Chondrocyte (in vitro differentiated cells): ENCODE data around the gene RPLP2. TPM values are rescaled to one million over a fixed set of nuclear protein-coding genes. Genes with fewer than 3 reads are reported as not detected.

Experiments used
- DNase-seq: peaks from one replicate; pipeline ENCODE4 v3.0.0; 2021; ENCODE audit warnings: mixed read lengths, low spot score
- H3K27ac Mint-ChIP-seq: one replicate; pipeline ENCODE4 v1.8.0; 2021; ENCODE audit warnings: mild to moderate bottlenecking, moderate library complexity, mixed read lengths; ENCODE audit not compliant: unreplicated experiment
- H3K27me3 Mint-ChIP-seq: 2 replicates; pipeline ENCODE4 v1.8.0; 2021; ENCODE audit warnings: low read depth, mixed read lengths
- H3K36me3 Mint-ChIP-seq: 2 replicates; pipeline ENCODE4 v1.8.0; 2021; ENCODE audit warnings: low read depth, mixed read lengths
- H3K4me1 Mint-ChIP-seq: 2 replicates; pipeline ENCODE4 v1.8.0; 2021; ENCODE audit warnings: low read depth, mild to moderate bottlenecking, mixed read lengths
- H3K4me3 Mint-ChIP-seq: one replicate; pipeline ENCODE4 v1.8.0; 2021; ENCODE audit warnings: mild to moderate bottlenecking, moderate library complexity, mixed read lengths; ENCODE audit not compliant: unreplicated experiment
- H3K9me3 Mint-ChIP-seq: 2 replicates; pipeline ENCODE4 v1.8.0; 2021; ENCODE audit warnings: low read depth, mixed read lengths
- CTCF ChIP-seq: fragments of 200-600 bp; sonication (generic); IDR thresholded peaks from 2 replicates; pipeline ENCODE4 v1.5.0; 2021; ENCODE audit warnings: antibody characterized with exemption, mild to moderate bottlenecking, moderate library complexity
- total RNA-seq: library from RNA; stranded (reverse); gene quantifications from 3 replicates; pipeline ENCODE4 v1.2.1, GENCODE V29; 2021

The RPLP2 gene
- total RNA-seq, 1 donor from 2014 or later, result 1,171 TPM

GRCh38 chr11:797296-798092 is 12.3 kb upstream of the RPLP2 start:
- Mint-ChIP-seq H3K4me1 (peaks cover 15% of the 10 kb centered on the region), H3K27ac (peak overlapping the region; percentile 93), H3K9me3 (no peaks in the 10 kb centered on the region), H3K36me3 (peaks cover 2% of the 10 kb centered on the region), H3K27me3 (no peaks in the 10 kb centered on the region), H3K4me3 (peak overlapping the region; percentile 84)
- TF ChIP-seq CTCF, result no peak
- no peak for DNase-seq

GRCh38 chr11:798093-798713 is 11.6 kb upstream of the RPLP2 start, which contains the start of gene SLC25A22:
Gene SLC25A22, minus strand, starts transcription at chr11:798281. Its CDS starts 3,275 bp downstream, at chr11:795006.
- H3K27me3 Mint-ChIP-seq, result no peaks in the 10 kb centered on the region
- peaks cover 2% of the 10 kb centered on the region for H3K36me3 Mint-ChIP-seq
- DNase-seq, result no peak
- peaks cover 15% of the 10 kb centered on the region for H3K4me1 Mint-ChIP-seq
- peak within 1 kb of the TSS; percentile 93 for H3K27ac Mint-ChIP-seq
- H3K9me3 Mint-ChIP-seq, result no peaks in the 10 kb centered on the region
- peak; percentile 87 for TF ChIP-seq CTCF
- H3K4me3 Mint-ChIP-seq, result peak within 1 kb of the TSS; percentile 84

- Mint-ChIP-seq H3K4me3 (no peak overlapping the region), H3K27me3 (no peaks in the 10 kb centered on the region), H3K27ac (no peak overlapping the region), H3K9me3 (no peaks in the 10 kb centered on the region), H3K4me1 (peaks cover 25% of the 10 kb centered on the region), H3K36me3 (peaks cover 2% of the 10 kb centered on the region)
- no peak for TF ChIP-seq CTCF
- DNase-seq, result no peak
Measured at GRCh38 chr11:799641-800316, 10.0 kb upstream of the RPLP2 start.

- no peaks in the 10 kb centered on the region for H3K9me3 Mint-ChIP-seq
- no peak for DNase-seq
- H3K4me3 Mint-ChIP-seq, result no peak overlapping the region
- peaks cover 25% of the 10 kb centered on the region for H3K4me1 Mint-ChIP-seq
- H3K27ac Mint-ChIP-seq, result no peak overlapping the region
- no peaks in the 10 kb centered on the region for H3K27me3 Mint-ChIP-seq
- no peak for TF ChIP-seq CTCF
- peaks cover 2% of the 10 kb centered on the region for H3K36me3 Mint-ChIP-seq
Measured at GRCh38 chr11:800473-800872, 9.3 kb upstream of the RPLP2 start.

GRCh38 chr11:801097-801780 is 8.5 kb upstream of the RPLP2 start:
- Mint-ChIP-seq H3K27me3 (no peaks in the 10 kb centered on the region), H3K4me3 (no peak overlapping the region), H3K4me1 (peaks cover 23% of the 10 kb centered on the region), H3K36me3 (peaks cover 2% of the 10 kb centered on the region), H3K27ac (no peak overlapping the region), H3K9me3 (no peaks in the 10 kb centered on the region)
- DNase-seq, result no peak
- no peak for TF ChIP-seq CTCF
